MM.1S (cell line): ENCODE data around the gene TGFBR2.
"Not testable (repeated sequence)": the region's sequence is repeated elsewhere in the genome, so short reads cannot be mapped to it uniquely, and the experiment has no call there.

Source experiments
- DNase-seq: peaks from one replicate; pipeline ENCODE4 v3.0.0-alpha.2; 2015
- H2AFZ ChIP-seq: fragments of 300-600 bp; sonication (generic); 2 replicates; pipeline ENCODE4 v1.6.0; 2016; ENCODE audit warnings: antibody characterized with exemption, low read length
- H3F3A ChIP-seq: fragments of 300-600 bp; sonication (generic); 2 replicates; pipeline ENCODE4 v1.6.1; 2016; ENCODE audit warnings: mild to moderate bottlenecking, antibody characterized with exemption, low read length, moderate library complexity, mixed read lengths; ENCODE audit not compliant: insufficient read depth
- H3K27ac ChIP-seq: fragments of 300-600 bp; sonication (generic); 2 replicates; pipeline ENCODE4 v1.5.1; 2016; ENCODE audit warnings: mild to moderate bottlenecking, low read length
- H3K27me3 ChIP-seq: fragments of 300-600 bp; sonication (generic); replicated peaks from 2 replicates; pipeline ENCODE4 v1.6.0; 2016; ENCODE audit warnings: low read length; ENCODE audit not compliant: insufficient read depth
- H3K36me3 ChIP-seq: fragments of 300-600 bp; sonication (generic); replicated peaks from 2 replicates; pipeline ENCODE4 v1.6.1; 2016; ENCODE audit warnings: mild to moderate bottlenecking, low read length, mixed read lengths; ENCODE audit not compliant: insufficient read depth
- H3K4me1 ChIP-seq: fragments of 300-600 bp; sonication (generic); 2 replicates; pipeline ENCODE4 v1.6.1; 2016; ENCODE audit warnings: low read length, mixed read lengths
- H3K4me2 ChIP-seq: fragments of 300-600 bp; sonication (generic); 2 replicates; pipeline ENCODE4 v1.6.0; 2016; ENCODE audit warnings: low read depth, low read length
- H3K4me3 ChIP-seq: fragments of 300-600 bp; sonication (generic); 2 replicates; pipeline ENCODE4 v1.5.1; 2016; ENCODE audit warnings: low read length, mixed read lengths
- H3K79me2 ChIP-seq: fragments of 300-600 bp; sonication (generic); 2 replicates; pipeline ENCODE4 v1.6.1; 2016; ENCODE audit warnings: mixed run types, low read length, mixed read lengths
- H3K9ac ChIP-seq: fragments of 300-600 bp; sonication (generic); 2 replicates; pipeline ENCODE4 v1.6.1; 2016; ENCODE audit warnings: low read length, mixed read lengths
- H3K9me2 ChIP-seq: fragments of 300-600 bp; sonication (generic); replicated peaks from 2 replicates; pipeline ENCODE4 v1.6.1; 2016; ENCODE audit warnings: mild to moderate bottlenecking, low read length, mixed read lengths; ENCODE audit not compliant: insufficient read depth
- H3K9me3 ChIP-seq: fragments of 300-600 bp; sonication (generic); replicated peaks from 2 replicates; pipeline ENCODE4 v1.6.1; 2016; ENCODE audit warnings: mild to moderate bottlenecking, low read length, mixed read lengths; ENCODE audit not compliant: insufficient read depth
- H4K20me1 ChIP-seq: fragments of 300-600 bp; sonication (generic); 2 replicates; pipeline ENCODE4 v1.6.1; 2016; ENCODE audit warnings: mild to moderate bottlenecking, low read length, moderate library complexity, mixed read lengths; ENCODE audit not compliant: insufficient read depth
- CTCF ChIP-seq: fragments of 300-600 bp; sonication (generic); IDR thresholded peaks from 2 replicates; pipeline ENCODE4 v1.5.1; 2016; ENCODE audit warnings: antibody characterized with exemption, low read length, mixed read lengths
- EZH2 ChIP-seq: fragments of 300-600 bp; sonication (generic); optimal IDR thresholded peaks from 2 replicates; pipeline ENCODE3; 2017; ENCODE audit warnings: low read depth, mild to moderate bottlenecking, antibody characterized with exemption, low read length, mixed read lengths
- EZH2phosphoT487 ChIP-seq: fragments of 300-600 bp; sonication (generic); IDR thresholded peaks from 2 replicates; pipeline ENCODE4 v1.6.1; 2018; ENCODE audit warnings: antibody characterized with exemption, low read length

TGFBR2 gene

GRCh38 chr3:30667280-30667651, 60.9 kb downstream of the TGFBR2 start:
- no peaks in the 10 kb centered on the region for H4K20me1 ChIP-seq
- H3K4me3 ChIP-seq: no peak overlapping the region
- H3K27me3 ChIP-seq: no peaks in the 10 kb centered on the region
- H3K9me2 ChIP-seq: no peaks in the 10 kb centered on the region
- no peak for DNase-seq
- H3K4me1 ChIP-seq: peaks cover 10% of the 10 kb centered on the region
- no peaks in the 10 kb centered on the region for H3K9me3 ChIP-seq
- H3F3A ChIP-seq: no peaks in the 10 kb centered on the region
- H3K36me3 ChIP-seq: no peaks in the 10 kb centered on the region
- peaks cover 3% of the 10 kb centered on the region; the same call in 1 of the 2 replicates for H3K79me2 ChIP-seq
- H3K27ac ChIP-seq: no peak overlapping the region
- no peak overlapping the region for H2AFZ ChIP-seq
- no peak overlapping the region for H3K4me2 ChIP-seq
- TF ChIP-seq CTCF: no peak
- no peak for TF ChIP-seq EZH2
- no peak for TF ChIP-seq EZH2phosphoT487
- H3K9ac ChIP-seq: no peak overlapping the region

GRCh38 chr3:30668051-30668609, 61.7 kb downstream of the TGFBR2 start:
- H3K27me3 ChIP-seq: no peaks in the 10 kb centered on the region
- H2AFZ ChIP-seq: no peak overlapping the region
- TF ChIP-seq EZH2 (no peak), CTCF (no peak), EZH2phosphoT487 (no peak)
- DNase-seq: no peak
- H3F3A ChIP-seq: no peaks in the 10 kb centered on the region
- no peaks in the 10 kb centered on the region; the same call in 1 of the 2 replicates for H3K36me3 ChIP-seq
- no peaks in the 10 kb centered on the region for H3K9me2 ChIP-seq
- H3K9ac ChIP-seq: no peak overlapping the region
- no peak overlapping the region for H3K4me2 ChIP-seq
- no peak overlapping the region for H3K27ac ChIP-seq
- H3K4me1 ChIP-seq: peaks cover 10% of the 10 kb centered on the region
- no peak overlapping the region for H3K4me3 ChIP-seq
- no peaks in the 10 kb centered on the region for H4K20me1 ChIP-seq
- no peaks in the 10 kb centered on the region for H3K79me2 ChIP-seq
- H3K9me3 ChIP-seq: no peaks in the 10 kb centered on the region

GRCh38 chr3:30669360-30669934, 63.0 kb downstream of the TGFBR2 start:
- DNase-seq, H3K9ac ChIP-seq, H3K27me3 ChIP-seq, H3K79me2 ChIP-seq, H2AFZ ChIP-seq, H3K4me3 ChIP-seq, H3K9me3 ChIP-seq, H3K4me2 ChIP-seq, H3K36me3 ChIP-seq, H3K27ac ChIP-seq, H3K9me2 ChIP-seq, H4K20me1 ChIP-seq, H3F3A ChIP-seq, H3K4me1 ChIP-seq: not testable (repeated sequence)

GRCh38 chr3:30670292-30670691, 63.9 kb downstream of the TGFBR2 start:
- Histone ChIP-seq H3F3A (no peaks in the 10 kb centered on the region), H3K9me3 (no peaks in the 10 kb centered on the region), H2AFZ (no peak overlapping the region), H3K4me1 (peaks cover 10% of the 10 kb centered on the region), H3K79me2 (no peaks in the 10 kb centered on the region), H3K27me3 (no peaks in the 10 kb centered on the region), H3K9me2 (no peaks in the 10 kb centered on the region), H3K4me2 (no peak overlapping the region), H3K4me3 (no peak overlapping the region), H3K9ac (no peak overlapping the region), H3K36me3 (no peaks in the 10 kb centered on the region; the same call in 1 of the 2 replicates), H3K27ac (no peak overlapping the region), H4K20me1 (no peaks in the 10 kb centered on the region)
- TF ChIP-seq EZH2 (no peak), CTCF (no peak), EZH2phosphoT487 (no peak)
- no peak for DNase-seq
